Esophagus muscularis mucosa (tissue), 4 donors: ENCODE results near the gene NANOS1. TPM values are rescaled to one million over a fixed set of nuclear protein-coding genes. Genes with fewer than 3 reads are reported as not detected.
"Not testable (repeated sequence)": the region's sequence is repeated elsewhere in the genome, so short reads cannot be mapped to it uniquely, and the experiment has no call there.

Source experiments
- DNase-seq: peaks from one replicate; pipeline ENCODE4 v3.0.0-alpha.2; 2017; ENCODE audit errors: extremely low spot score
- H3K27ac ChIP-seq, 4 donors: fragments of 200-600 bp; sonication (generic); replicated peaks in 1 of 4; 1 replicate in 3 of 4; 2 replicates in 1 of 4; pipeline ENCODE4 v1.5.1; 2016 to 2019; ENCODE audit warnings: mild to moderate bottlenecking in 1 of 4
- H3K27me3 ChIP-seq, 4 donors: fragments of 200-600 bp; sonication (generic); one replicate each; pipeline versions ENCODE4 v1.5.1 to v1.6.0; 2016 to 2019
- H3K36me3 ChIP-seq, 4 donors: fragments of 200-600 bp; sonication (generic); one replicate each; pipeline ENCODE4 v1.5.1; 2016 to 2019
- H3K4me1 ChIP-seq, 4 donors: fragments of 200-600 bp; sonication (generic); one replicate each; pipeline ENCODE4 v1.5.1; 2016 to 2019
- H3K4me3 ChIP-seq, 4 donors: fragments of 200-600 bp; sonication (generic); 1 replicate in 2 of 4; 2 replicates in 2 of 4; pipeline ENCODE4 v1.5.1; 2016 to 2019; ENCODE audit warnings: mild to moderate bottlenecking in 4 of 4, moderate library complexity in 1 of 4
- H3K9me3 ChIP-seq, 4 donors: fragments of 200-600 bp; sonication (generic); 1 replicate in 3 of 4; 2 replicates in 1 of 4; pipeline ENCODE4 v1.5.1; 2016 to 2019
- EP300 ChIP-seq: sonication (generic); formaldehyde crosslinking; IDR thresholded peaks from one replicate; pipeline ENCODE4 v1.6.1; 2017; ENCODE audit warnings: antibody characterized with exemption
- POLR2A ChIP-seq: fragments of 450-650 bp; IDR thresholded peaks from one replicate; pipeline ENCODE4 v1.6.1; 2017; ENCODE audit warnings: antibody characterized with exemption, moderate library complexity, mild to moderate bottlenecking, low read depth
- POLR2AphosphoS5 ChIP-seq, 2 donors: sonication (generic); formaldehyde crosslinking; IDR thresholded peaks; one replicate each; pipeline ENCODE4 v1.6.1; 2017; ENCODE audit warnings: antibody characterized with exemption in 2 of 2
- WGBS: methylation state at CpG from one replicate; pipeline ENCODE4 v1.1.5; 2018; 5-methylcytosine and 5-hydroxymethylcytosine counted together
- intact Hi-C: fragments of 100-400 bp; cut with DNase I; formaldehyde crosslinking; loops from one replicate; pipeline ENCODE4 v1.15.1; 2023
- total RNA-seq, 4 donors: library from RNA; depleted of rRNA; stranded (reverse); fragments of >200 nt; gene quantifications; one replicate each; pipeline versions ENCODE4 v1.1.0 to v1.2.1, GENCODE V29; 2016
- TF ChIP-seq, protein P1 (sequence below), 3 experiments: fragments of 200-600 bp in 2 of 3; fragments of 450-650 bp in 1 of 3; sonication (generic) in 2 of 3; IDR thresholded peaks; one replicate each; pipeline ENCODE4 v1.5.1; 2017 to 2019; ENCODE audit warnings: antibody characterized with exemption in 3 of 3, mild to moderate bottlenecking in 2 of 3, moderate library complexity in 1 of 3

Gene NANOS1
- total RNA-seq, 4 donors from 2014 or later, result 8.0 to 24.4 (median 14.6) TPM

DNA sequence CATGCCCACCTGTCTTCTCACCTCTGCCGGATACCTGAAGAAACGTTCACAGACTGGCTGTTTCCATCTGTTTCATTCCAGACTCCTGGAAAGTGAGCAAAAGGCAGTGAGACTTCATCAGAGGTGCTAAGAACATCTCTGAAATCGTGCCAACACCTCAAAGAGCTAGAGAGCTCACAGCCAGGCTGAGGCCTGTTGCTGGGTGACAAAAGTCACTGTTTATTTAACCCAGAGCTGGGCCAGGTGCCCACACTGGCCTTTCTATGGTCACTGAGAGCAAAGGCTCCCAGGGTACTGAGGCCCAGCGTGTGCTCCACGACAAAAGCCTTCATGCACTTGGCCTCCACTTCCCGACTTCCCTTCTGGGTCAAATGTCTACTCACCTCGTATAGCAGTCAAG lies 3.7 kb upstream of the NANOS1 start:
- Histone ChIP-seq H3K4me3 (no peak overlapping the region), H3K9me3 (no peaks in the 10 kb centered on the region), H3K27me3 (no peaks in the 10 kb centered on the region), H3K27ac (peak overlapping the region; percentile 87 to 92 (median 88)), H3K4me1 (peaks cover 34 to 75% (median 47%) of the 10 kb centered on the region in 4 donors), H3K36me3 (no peaks in the 10 kb centered on the region)
- DNase-seq, result peak; percentile 78
- WGBS, result 31% methylated on average over 7 of the region's 7 CpGs
- intact Hi-C loops, result loop anchor here (10.0 kb wide), 1 partner anchor 61 kb away; no protein-coding TSS in a partner anchor
- peak in 1 of 2 donors; percentile 38 for TF ChIP-seq POLR2AphosphoS5 (IDR thresholded peaks at IDR 0.05)
- TF ChIP-seq EP300, result no peak

DNA sequence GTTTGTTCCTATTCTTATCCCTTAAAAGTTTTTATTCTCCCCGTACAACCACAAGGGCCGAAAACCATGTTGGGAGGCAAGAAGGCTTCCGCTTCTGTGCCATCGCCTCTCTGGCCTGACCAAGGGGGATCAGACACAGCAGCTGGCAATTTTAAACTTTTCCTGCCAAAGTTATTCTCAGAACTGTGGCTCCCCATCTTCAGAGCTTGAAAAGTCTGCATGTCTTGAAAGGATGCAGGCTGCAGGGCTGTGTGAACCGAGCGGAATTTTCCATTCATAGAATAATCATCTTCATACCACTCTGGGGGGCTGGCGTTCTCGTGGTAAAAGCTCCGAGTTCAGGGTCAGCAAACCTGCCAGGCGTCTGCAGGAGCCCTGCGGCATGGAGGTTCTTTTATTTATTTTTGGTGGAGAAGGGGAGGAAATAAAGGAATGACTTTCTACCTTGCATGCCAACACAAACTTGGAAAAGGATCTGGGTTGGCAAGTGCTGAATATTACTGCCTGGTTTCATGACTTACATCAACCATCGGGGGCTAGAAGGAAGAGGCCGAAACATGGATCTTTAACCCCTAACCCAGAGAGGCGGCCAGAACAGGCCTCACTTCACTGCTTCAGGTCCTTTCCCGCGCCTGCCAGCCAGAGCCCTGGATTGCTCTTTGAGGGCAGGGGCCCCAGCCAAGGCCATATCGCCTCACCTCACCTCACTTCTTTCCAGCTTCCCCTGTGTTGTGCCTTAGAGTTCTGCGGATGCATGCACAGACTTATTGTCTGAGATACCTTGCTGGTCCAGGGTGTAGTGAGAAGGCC lies 3.0 kb upstream of the NANOS1 start:
- no peaks in the 10 kb centered on the region for H3K27me3 ChIP-seq
- TF ChIP-seq POLR2A (no peak), EP300 (no peak), POLR2AphosphoS5 (IDR thresholded peaks at IDR 0.05) (no peak)
- TF ChIP-seq, protein P1, sequence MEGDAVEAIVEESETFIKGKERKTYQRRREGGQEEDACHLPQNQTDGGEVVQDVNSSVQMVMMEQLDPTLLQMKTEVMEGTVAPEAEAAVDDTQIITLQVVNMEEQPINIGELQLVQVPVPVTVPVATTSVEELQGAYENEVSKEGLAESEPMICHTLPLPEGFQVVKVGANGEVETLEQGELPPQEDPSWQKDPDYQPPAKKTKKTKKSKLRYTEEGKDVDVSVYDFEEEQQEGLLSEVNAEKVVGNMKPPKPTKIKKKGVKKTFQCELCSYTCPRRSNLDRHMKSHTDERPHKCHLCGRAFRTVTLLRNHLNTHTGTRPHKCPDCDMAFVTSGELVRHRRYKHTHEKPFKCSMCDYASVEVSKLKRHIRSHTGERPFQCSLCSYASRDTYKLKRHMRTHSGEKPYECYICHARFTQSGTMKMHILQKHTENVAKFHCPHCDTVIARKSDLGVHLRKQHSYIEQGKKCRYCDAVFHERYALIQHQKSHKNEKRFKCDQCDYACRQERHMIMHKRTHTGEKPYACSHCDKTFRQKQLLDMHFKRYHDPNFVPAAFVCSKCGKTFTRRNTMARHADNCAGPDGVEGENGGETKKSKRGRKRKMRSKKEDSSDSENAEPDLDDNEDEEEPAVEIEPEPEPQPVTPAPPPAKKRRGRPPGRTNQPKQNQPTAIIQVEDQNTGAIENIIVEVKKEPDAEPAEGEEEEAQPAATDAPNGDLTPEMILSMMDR (IDR thresholded peaks at IDR 0.05), result no peak
- H3K9me3 ChIP-seq, result no peaks in the 10 kb centered on the region
- H3K4me1 ChIP-seq, result peaks cover 40 to 82% (median 55%) of the 10 kb centered on the region in 4 donors
- peak; percentile 92 for DNase-seq
- H3K27ac ChIP-seq, result peak overlapping the region; percentile 87 to 92 (median 88)
- intact Hi-C loops, result loop anchor here (10.0 kb wide), 1 partner anchor 62 kb away; no protein-coding TSS in a partner anchor
- H3K36me3 ChIP-seq, result no peaks in the 10 kb centered on the region
- H3K4me3 ChIP-seq, result no peak overlapping the region
- WGBS, result 31% methylated on average over 13 of the region's 18 CpGs

DNA sequence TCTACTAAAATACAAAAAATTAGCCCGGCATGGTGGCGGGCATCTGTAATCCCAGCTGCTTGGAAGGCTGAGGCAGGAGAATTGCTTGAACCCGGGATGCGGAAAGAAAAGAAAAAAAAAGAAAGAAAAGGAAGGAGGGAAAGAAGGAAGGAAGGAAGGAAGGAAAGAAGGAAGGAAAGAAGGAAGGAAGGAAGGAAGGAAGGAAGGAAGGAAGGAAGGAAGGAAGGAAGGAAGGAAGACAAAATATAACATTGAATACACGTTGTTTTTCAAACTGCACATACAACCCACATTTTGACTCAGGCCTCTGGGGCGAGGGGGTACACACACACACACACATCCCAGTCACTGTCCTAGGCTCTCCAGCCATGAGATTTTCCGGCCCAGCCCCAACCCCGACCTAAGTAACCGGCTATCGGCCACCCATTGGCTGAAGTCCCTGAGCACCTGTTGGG lies 1.0 kb upstream of the NANOS1 start:
- Histone ChIP-seq H3K27ac (peak overlapping the region; percentile 86 to 92 (median 88)), H3K4me1 (peaks cover 40 to 88% (median 58%) of the 10 kb centered on the region in 4 donors)
- 61% methylated on average over 10 of the region's 10 CpGs for WGBS

DNA sequence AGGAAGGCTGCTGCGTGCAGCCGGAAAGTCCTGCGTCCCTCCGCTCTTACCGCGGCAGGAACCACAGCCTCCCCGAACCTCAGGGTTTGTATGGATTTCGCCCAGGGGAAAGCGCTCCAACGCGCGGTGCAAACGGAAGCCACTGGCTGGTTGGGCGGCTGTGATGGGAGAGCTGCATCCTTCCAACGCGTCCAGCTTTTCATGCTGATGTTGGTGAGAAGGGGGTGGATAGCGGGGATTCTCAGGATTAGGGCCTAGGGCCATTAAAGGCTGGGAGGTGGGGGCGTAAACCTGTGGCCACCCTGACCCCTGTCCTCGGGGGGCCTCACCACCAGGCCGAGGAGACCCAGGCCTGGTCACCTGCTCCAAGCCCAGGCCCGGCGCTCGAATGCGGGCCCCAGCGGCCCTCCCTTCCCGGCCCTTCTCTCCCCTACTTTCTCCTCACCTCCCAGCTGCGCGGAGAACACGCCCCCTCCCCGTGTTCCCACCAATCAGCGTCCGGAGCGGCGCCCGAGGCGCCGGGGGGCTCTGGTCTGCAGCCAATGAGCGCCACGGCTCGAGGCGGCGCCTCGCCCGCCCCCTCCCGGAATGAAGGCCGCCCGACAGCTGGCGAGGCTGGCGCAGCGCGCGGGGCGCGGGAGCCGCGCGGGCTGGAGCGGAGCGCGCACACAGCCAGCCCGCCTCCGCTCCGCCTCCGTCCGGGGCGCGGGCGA lies 458 bp upstream of the NANOS1 start:
- Histone ChIP-seq H3K27ac (peak overlapping the region; percentile 86 to 92 (median 88)), H3K4me1 (peaks cover 40 to 82% (median 56%) of the 10 kb centered on the region in 4 donors), H3K27me3 (no peaks in the 10 kb centered on the region), H3K36me3 (peaks cover 0 to 16% (median 15%) of the 10 kb centered on the region in 4 donors), H3K9me3 (no peaks in the 10 kb centered on the region), H3K4me3 (peak overlapping the region; percentile 72 to 84 (median 76))
- TF ChIP-seq, protein P1 (IDR thresholded peaks at IDR 0.05), result peak; percentile 18 to 34 (median 22)
- TF ChIP-seq EP300 (no peak), POLR2A (no peak), POLR2AphosphoS5 (IDR thresholded peaks at IDR 0.05) (peak; percentile 32 to 46)
- intact Hi-C loops, result loop anchor here (10.0 kb wide), 1 partner anchor 64 kb away; no protein-coding TSS in a partner anchor
- peak; percentile 95 for DNase-seq
- 8% methylated on average over 47 of the region's 68 CpGs for WGBS

More for the DNA sequence above, 1.0 kb upstream of the NANOS1 start:
- not testable (repeated sequence) for H3K27me3 ChIP-seq, H3K9me3 ChIP-seq
- Histone ChIP-seq H3K4me3 (peak overlapping the region; percentile 72 to 84 (median 76)), H3K36me3 (peaks cover 0 to 10% (median 10%) of the 10 kb centered on the region in 4 donors)
- intact Hi-C loops, result loop anchor here (10.0 kb wide), 1 partner anchor 64 kb away; no protein-coding TSS in a partner anchor
- peak; percentile 80 for DNase-seq

DNA sequence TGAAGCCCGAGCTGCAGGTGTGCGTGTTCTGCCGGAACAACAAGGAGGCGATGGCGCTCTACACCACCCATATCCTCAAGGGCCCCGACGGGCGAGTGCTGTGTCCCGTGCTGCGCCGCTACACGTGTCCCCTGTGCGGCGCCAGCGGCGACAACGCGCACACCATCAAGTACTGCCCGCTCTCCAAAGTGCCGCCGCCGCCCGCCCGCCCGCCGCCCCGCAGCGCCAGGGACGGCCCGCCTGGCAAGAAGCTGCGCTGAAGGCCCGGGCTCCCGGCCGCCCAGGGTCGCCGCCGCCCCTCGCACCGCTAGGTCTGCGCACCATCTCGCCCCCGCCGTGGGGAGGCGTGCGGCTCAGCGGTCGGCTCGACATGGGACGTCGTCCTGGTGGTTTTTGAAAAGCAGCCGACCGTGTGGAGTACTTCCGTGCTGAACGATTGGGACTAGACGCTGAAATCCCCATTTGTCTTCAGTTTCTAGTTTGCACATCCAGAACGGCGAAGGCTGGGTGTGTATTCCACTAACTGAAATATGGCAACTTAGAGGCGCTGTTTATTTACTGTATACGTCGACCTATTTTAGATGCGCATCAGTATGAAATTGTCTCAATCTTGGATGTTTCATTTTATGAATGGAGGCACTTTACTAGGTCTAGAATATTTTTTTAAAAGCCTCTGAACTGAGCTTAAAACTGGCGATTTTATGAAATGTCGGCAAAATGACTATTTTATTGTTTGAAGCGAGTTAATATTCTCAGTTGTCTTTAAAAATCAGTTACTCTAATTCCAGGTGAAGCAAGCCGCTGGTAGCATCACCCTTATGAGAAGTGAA lies 1.1 kb downstream of the NANOS1 start:
- no peaks in the 10 kb centered on the region for H3K27me3 ChIP-seq
- peak overlapping the region; percentile 72 to 84 (median 76) for H3K4me3 ChIP-seq
- no peak for TF ChIP-seq POLR2A
- TF ChIP-seq, protein P1 (IDR thresholded peaks at IDR 0.05), result peak in 2 of 3 experiments; percentile 16 to 19
- intact Hi-C loops, result loop anchor here (10.0 kb wide), 2 partner anchors 276 to 456 kb away; partner anchors contain the start of gene CACUL1
- DNase-seq, result peak; percentile 91
- peaks cover 29 to 68% (median 46%) of the 10 kb centered on the region in 4 donors for H3K4me1 ChIP-seq
- H3K9me3 ChIP-seq, result no peaks in the 10 kb centered on the region
- H3K27ac ChIP-seq, result peak overlapping the region; percentile 24 to 92 (median 77)
- H3K36me3 ChIP-seq, result peaks cover 0 to 29% (median 26%) of the 10 kb centered on the region in 4 donors
- WGBS, result 11% methylated on average over 18 of the region's 65 CpGs
